NCI-H2196 (cell line): ENCODE data around the gene SCAPER.
"Not testable (repeated sequence)": the region's sequence is repeated elsewhere in the genome, so short reads cannot be mapped to it uniquely, and the experiment has no call there.

ENCODE experiments used
- DNase-seq: peaks from one replicate; lab custom pipeline; 2025; ENCODE audit not compliant: unreplicated experiment; lab: John Stamatoyannopoulos, UW

Gene SCAPER

DNA sequence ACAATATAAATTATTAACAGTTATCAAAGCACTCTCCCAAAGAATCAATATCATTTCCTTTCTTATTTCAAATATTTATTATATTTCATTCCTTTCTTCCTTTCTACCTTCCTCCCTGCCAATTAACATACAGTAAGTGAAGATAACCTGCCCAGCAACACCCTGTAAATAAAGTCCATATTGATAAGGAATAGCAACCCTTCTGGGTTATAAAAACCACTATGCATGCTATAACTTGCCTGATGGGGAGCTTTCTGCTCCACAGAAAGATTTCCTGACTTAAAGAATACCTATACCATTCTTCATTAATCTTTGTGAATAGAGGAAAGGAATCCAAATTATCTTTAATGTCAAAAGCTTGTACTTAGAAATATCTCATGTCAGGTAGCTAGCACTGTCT, 402.0 kb downstream of the SCAPER start:
- no peak for DNase-seq

DNA sequence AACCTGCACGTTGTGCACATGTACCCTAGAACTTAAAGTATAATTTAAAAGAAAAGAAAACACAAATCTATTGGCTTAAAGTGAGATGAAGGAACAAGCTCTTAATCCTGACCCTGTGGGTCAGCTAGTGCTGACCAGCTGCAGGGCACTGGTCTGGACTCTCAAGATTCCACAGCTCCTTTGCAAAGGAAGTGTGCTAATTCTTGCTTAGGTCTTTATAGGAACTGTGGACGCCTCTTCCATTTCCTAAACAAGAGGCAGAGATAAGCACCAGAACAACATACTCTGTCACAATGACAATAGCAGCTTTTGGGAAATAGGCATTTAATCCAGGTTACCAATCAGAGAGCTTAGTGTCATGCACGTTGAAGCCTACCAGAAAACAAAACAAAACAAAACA, 402.5 kb downstream of the SCAPER start:
- DNase-seq: no peak

DNA sequence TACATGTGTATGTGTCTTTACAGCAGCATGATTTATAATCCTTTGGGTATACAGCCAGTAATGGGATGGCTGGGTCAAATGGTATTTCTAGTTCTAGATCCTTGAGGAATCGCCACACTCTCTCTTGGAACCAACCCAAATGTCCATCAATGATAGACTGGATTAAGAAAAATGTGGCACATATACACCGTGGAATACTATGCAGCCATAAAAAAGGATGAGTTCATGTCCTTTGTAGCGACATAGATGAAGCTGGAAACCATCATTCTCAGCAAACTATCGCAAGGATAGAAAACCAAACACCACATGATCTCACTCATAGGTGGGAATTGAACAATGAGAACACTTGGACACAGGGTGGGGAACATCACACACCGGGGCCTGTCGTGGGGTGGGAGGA, 403.0 kb downstream of the SCAPER start:
- not testable (repeated sequence) for DNase-seq

DNA sequence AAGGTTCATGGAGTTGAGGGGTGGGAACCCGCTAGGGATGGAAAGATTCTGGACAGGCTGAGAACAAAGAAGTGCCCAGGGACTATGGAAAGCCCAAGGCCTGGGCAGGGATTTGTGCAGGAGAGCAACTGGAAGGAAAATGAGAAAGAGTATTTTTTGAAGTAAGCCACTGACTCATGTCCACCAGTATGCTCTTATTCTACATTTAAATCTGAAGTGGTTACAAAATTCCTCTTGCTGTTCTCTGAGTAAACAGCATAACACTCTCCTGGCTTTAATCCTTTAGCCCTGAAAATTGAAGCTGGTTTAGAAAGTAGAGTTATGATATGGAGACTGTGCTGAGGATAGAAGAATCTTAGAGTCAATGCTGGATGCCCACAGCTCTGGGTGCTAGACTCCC, 403.4 kb downstream of the SCAPER start:
- no peak for DNase-seq

DNA sequence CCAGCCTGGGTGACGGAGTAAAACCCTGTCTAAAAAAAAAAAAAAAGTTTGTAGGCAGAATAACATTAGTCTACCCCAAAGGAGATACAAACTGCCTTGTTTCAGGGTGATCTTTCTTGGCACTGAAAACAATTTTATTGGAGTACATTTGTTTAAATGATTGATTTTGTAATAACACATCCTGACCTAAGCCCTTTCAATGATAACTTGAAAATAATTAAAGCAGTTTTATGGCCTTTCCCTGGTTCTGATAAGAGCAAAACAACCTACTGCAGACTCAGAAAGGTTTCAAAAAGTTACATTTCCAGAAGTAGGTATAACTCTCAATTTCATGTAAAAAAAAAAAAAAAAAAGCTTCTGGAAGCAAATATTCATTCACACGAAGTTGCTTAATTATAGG, 404.1 kb downstream of the SCAPER start:
- DNase-seq: no peak

DNA sequence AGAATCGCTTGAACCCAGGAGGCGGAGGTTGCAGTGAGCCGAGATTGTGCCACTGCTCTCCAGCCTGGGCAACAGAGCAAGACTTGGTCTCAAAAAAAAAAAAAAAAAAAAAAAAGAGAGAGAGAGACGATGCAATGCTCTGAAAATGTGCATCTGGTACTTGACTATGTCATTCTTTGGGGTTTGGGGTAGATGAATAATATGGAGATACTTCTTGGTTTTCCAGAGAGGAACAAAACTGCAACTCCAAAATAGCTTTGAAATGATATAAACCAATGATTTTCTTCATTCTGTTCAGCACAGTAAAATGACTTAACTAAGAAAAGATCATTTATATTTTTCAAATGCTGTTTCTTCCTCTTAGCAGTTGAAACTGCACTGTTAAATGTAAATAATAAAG, 409.7 kb downstream of the SCAPER start:
- DNase-seq: no peak

DNA sequence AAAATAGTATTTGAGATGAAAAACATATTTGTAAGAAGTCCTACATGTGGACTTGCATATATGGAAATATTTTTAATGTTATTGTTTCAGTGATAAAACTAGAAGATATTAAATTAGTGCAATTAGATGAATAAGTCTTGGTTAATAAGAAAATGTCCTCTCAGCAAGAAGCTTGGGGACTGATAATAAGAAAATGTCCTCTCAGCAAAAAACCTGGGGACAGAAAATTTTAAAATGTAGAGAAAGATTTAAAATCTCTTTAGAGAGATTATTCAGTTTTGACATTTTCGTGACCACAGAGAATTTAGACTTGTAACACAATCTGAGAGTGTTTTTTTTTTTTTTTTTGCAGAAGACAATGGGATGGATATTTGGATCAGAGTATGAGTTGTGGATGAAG, 412.6 kb downstream of the SCAPER start:
- DNase-seq: no peak

DNA sequence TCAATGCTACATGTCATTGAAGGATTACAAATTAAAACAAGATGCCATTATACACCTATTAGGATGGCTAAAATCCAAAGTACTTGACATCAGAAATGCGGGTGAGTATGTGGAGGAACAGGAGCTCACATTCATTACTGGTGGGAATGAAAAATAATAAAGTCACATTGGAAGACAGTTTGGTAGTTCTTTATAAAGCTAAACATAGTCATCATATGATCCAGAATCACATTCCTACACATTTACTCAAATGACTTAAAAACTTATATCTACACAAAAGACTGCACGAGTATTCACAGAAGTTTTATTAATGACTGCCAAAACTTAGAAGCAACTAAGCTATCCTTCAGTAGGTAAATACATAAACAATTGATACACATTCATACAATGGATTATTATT, 421.4 kb downstream of the SCAPER start:
- DNase-seq: no peak

DNA sequence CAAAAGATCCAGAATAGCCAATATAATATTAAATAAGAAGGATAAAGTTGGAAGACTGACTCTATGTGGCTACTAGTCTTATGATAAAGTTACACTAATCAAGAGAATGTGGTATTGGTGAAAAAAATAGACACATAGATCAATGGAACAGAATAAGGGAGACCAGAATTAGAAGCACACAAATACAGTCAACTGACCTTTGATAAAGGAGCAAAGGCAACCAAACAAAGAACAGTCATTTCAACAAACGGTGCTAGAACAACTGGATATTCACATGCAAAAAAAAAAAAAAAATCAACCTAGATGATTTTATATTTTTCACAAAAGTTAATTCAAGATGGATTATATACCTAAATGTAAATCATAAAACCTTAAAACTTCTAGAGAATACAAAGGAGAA, 422.1 kb downstream of the SCAPER start:
- DNase-seq: no peak

DNA sequence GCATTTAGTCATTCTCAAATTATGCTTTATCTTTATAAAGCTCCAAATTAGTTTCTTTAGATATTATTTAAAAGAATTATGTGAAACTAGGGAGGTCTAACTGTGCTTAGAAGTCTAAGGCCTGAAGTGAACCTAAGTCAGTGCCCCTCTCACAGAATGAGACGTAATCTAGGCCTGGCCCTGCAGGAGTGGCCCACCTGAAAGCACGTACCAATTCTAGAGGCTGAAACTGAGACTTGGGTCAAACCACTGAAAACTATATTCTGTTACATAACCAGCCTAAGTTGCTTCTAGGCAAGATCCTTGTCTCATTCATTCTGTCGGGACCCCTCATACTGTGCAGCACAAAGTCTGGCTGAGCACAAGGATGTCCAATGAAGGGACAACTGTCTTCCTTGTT, 424.9 kb downstream of the SCAPER start:
- no peak for DNase-seq

DNA sequence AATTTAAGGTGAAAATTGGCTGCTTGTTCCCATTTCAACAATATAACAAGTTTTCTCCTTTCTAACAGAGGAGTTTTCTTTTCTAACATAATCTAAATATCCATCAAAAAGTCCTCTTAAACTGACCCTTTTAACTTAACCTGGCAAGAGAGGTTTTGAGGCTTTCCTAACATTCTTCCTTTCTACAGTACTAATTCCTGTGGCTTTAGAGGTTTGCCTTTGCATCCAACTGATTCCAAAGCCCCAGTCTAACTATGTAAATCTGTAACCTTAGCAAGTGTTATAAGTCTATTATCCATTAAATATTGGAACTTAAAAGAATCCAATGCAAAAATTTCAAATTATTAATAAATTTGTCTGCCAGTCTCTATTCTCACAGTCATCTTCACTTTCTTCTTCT, 434.4 kb downstream of the SCAPER start:
- no peak for DNase-seq

DNA sequence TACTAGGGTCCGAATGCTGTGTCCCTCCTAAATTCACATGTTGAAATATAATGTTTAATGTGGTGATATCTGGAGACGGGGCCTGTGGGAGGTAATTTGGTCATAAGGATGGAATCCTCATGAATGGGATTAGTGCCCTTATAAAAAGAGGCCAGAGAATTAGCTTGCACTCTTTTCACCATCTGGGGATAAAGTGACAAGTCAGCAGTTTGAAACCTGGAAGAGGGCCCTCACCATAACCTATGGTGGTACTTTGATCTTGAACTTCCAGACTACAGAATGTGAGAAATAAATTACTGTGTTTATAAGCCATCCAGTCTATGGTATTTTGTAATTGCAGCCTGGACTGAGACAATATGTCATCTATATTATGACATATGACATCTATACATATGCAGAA, 436.4 kb downstream of the SCAPER start:
- no peak for DNase-seq

DNA sequence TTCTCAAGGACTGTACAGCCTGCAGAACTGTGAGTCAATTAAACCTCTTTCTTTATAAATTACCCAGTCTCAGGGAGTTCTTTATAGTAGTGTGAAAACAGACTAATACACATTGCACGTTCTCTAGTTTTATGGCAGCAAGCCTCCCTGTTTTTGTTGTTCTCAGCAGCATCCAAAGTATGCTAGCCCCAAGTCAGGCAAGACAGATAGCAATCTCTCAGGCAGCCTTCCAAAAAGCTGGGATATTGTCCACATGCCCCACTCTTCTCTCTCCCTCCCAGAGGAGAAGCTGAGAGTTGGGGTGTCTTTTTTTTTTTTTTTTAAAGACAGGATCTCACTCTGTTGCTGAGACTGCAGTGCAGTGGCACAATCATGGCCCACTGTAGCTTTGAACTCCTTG, 438.0 kb downstream of the SCAPER start:
- DNase-seq: no peak

DNA sequence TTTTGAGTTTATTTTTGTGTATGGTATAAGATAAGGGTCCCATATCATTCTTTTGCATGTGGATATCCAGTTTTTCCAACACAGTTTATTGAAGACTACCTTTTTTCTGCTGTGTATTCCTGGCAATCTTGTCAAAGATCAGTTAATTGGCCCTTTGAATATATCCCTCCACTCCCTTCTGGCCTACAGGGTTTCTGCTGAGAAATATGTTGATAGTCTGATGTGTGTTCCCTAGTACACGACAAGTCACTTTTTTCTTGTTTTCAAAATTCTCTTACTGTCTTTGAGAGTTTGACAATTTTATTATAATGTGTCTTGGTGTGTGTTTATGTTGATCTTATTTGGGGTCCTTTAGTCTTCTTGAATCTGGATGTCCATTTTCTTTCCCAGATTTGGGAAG, 439.4 kb downstream of the SCAPER start:
- DNase-seq: no peak

DNA sequence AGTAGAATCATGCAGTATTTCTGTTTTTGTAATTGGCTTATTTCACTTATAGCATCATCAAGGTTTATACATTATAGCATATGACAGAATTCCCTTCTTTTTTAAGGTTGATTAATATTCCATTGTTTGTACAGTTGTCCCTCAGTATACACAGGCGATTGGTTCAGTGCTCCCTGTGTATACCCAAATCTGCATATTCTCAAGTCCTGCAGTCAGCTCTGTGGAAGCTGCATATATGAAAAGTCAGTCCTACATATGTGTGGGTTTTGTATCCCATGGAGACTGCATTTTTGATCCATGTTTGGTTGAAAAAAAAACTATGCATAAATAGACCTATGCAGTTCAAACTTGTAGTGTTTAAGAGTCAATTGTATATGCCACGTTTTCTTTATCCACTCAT, 440.9 kb downstream of the SCAPER start:
- no peak for DNase-seq

DNA sequence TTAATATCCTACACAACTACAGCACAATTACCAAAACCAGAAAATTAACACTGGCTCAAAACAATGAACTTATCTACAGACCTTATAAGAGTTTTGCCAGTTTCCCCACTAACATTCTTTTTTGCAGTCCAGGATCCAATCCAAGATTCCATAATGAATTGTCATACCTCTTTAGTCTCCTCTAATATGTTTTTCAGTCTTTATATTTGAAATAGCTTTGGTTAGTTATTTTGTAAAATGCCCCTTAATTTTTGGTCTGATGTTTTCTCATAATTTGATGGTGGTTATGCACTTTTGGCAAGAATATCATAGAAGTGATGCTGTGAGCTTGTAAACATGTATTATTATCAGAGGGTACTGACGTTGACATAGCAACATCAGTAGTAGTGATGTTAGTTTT, 444.3 kb downstream of the SCAPER start:
- DNase-seq: no peak

DNA sequence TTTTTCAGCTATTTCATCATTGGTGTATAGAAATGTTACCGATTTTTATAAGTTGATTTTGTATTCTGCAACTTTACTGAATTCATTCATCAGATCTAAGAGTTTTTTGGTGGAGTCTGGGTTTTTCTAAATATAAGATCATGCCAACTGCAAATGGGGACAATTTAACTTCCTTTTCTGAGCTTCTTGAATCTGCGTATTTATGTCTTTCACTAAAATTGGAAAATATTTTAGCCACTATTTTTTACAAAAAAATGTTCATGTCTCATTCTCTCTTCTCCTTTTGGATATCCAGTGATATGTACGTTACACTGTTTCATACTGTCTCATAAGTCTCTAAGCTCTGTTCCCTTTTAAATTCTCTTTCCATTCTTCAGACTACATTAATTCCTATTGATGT, 444.8 kb downstream of the SCAPER start:
- DNase-seq: no peak

DNA sequence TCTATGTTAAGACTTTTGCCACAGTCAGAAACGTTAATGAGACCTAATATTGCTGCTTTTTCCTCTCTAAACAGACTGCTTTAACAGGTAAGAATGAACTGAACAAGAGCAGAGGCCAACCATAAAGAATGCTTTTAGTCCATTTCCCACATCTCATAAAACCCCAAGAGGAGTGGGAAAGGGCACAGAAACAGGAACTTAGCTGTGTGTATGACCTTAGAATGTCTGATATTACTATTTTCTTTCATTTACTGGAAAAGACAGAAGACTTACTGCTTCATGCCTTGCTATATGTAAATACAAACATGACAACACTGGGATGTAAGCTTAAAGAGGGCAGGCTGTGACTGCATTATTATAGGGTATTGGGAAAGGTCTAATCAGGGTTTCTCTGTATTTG, 453.6 kb downstream of the SCAPER start:
- no peak for DNase-seq

DNA sequence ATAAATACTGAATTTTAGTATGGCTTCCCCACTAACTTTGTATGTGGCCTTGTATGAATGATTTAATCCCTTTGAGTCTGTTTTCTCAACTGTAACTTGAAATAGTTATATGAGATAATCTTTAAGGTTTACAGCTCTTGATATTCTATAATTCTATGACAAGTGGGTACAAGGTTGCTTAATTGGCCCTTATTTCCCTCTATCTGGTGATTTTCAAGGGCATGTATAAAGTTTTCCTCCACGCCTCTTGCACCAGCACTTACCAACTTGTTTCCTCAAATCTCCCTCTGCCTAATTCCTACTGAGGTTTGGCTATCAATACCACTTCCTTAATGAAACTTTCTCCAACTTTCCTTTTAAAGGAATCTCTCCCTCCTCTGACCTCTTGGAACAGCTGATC, 455.7 kb downstream of the SCAPER start:
- no peak for DNase-seq

DNA sequence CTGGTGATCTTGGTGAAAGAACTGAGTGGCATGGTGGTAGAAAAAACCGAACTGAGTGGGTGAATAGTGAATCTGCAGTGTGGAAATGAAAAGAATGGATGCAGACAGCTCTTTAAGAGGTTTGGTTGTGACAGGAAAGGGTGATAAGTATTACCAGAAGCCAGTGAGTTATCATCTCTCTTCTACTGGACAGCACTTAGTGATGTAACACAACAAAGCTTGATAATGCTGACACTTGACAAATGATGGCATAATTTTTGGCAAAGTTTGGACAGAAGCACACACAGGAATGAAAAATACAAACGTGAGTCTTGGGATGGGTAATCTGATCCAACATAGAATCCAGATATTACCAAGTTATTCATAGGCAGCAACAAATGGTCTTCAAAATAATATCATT, 456.4 kb downstream of the SCAPER start:
- DNase-seq: no peak

DNA sequence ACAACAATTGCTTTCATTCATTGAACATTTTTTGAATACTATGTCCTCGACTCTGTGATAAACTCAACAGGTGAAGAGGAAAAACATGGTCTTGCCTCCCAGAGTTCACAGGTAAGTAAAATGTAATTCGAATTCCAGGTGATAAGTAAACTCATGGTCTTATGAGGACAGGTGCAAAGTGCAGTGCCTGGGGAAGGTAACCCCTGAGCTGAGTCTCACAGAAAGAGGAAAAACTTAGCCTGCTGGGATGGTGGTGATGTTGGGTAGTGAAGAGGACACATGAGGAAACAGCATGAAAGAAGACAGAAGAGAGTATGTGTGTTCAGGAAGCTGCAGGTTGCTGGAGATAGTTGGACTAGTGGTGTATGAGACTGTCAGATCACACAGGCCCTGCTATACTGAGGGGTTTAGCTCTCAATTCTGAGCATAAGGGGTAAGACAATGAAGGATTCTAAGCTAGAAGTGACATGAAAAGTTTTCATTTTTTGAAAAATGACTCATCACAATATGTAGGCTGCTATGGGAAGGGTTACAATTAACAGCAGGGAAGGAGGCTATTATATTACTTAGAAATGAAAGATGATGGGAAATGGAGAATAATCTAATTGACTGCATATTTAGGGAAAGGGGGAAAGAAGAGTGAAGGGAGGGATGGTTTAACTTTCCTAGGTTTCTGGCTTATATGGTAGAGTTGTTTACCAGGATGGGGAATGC, 457.3 kb downstream of the SCAPER start:
- no peak for DNase-seq

DNA sequence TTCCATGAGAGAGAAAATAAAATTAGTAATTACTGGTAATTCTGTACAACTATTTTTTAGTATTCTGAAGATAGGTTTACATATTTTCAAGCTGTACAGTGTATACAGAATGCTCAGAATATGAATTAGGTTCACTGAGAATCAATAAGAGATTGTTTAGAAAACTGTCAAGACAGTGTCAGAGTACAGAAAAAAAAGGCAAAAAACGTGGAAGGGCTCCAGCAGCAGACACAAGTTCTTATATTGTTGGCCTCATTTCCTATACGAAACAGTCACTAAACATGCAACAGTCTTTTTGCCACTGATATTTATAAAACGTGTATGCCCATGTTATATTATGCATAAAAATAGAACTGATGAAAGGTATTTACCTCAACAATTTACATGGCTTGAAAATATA, 464.7 kb downstream of the SCAPER start:
- DNase-seq: no peak

DNA sequence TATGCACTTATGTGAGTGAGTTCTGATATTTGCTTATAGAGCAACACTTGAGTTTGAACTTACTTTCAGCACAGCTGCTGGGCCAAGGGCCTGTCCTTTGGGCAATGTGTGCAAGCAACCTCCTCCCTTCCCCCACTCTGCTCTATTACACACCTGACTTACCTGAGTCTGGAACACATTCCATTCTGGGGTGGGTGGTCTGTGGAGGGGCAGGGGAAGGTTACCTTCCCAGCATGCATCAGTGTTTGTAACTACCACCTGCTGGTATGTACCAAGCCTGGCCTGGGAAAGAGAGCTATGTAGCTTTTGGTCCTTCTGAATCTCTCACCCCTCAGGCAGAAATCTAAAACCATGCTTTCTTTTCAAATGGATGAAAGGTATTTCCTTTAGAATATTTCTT, 465.6 kb downstream of the SCAPER start:
- DNase-seq: no peak
